Stimulated activated CD8-positive, alpha-beta memory T cell treated with anti-CD3 and anti-CD28 coated beads, Interleukin-15, amount 100 ng/mL, for 1 hour (primary cell): ENCODE data around the gene RAPH1.
"Not testable (repeated sequence)": the region's sequence is repeated elsewhere in the genome, so short reads cannot be mapped to it uniquely, and the experiment has no call there.

Source experiments
- DNase-seq: peaks from one replicate; pipeline ENCODE4 v3.0.0-alpha.2; 2020; ENCODE audit warnings: low read depth

RAPH1 gene

GRCh38 chr2:203429643-203430042, 105.5 kb downstream of the RAPH1 start:
- DNase-seq, result not testable (repeated sequence)

GRCh38 chr2:203427061-203427460, 108.0 kb downstream of the RAPH1 start:
- no peak for DNase-seq

GRCh38 chr2:203418271-203418670, 116.8 kb downstream of the RAPH1 start:
- no peak for DNase-seq

- DNase-seq, result no peak
These were observed 121.3 kb downstream of the RAPH1 start for GRCh38 chr2:203413796-203414195.

- DNase-seq, result no peak
These were observed 122.4 kb downstream of the RAPH1 start for GRCh38 chr2:203412546-203413331.

GRCh38 chr2:203407496-203407895, 127.6 kb downstream of the RAPH1 start:
- DNase-seq, result no peak

GRCh38 chr2:203404996-203405395, 130.1 kb downstream of the RAPH1 start:
- no peak for DNase-seq

- DNase-seq, result no peak
These were observed 134.1 kb downstream of the RAPH1 start for GRCh38 chr2:203400805-203401585.

- no peak for DNase-seq
These were observed 136.1 kb downstream of the RAPH1 start for GRCh38 chr2:203399031-203399430.

- no peak for DNase-seq
These were observed 138.4 kb downstream of the RAPH1 start for GRCh38 chr2:203396667-203397066.

GRCh38 chr2:203395858-203396257, 139.2 kb downstream of the RAPH1 start:
- DNase-seq, result no peak

- DNase-seq, result no peak
These were observed 140.4 kb downstream of the RAPH1 start for GRCh38 chr2:203394519-203395227.

GRCh38 chr2:203388153-203388552, 146.9 kb downstream of the RAPH1 start:
- DNase-seq, result not testable (repeated sequence)

GRCh38 chr2:203383038-203383437, 152.1 kb downstream of the RAPH1 start:
- DNase-seq, result no peak

GRCh38 chr2:203379156-203379555, 155.9 kb downstream of the RAPH1 start:
- no peak for DNase-seq

GRCh38 chr2:203376173-203376572, 158.9 kb downstream of the RAPH1 start:
- no peak for DNase-seq

GRCh38 chr2:203372706-203373105, 162.4 kb downstream of the RAPH1 start:
- not testable (repeated sequence) for DNase-seq

GRCh38 chr2:203366639-203367466, 168.2 kb downstream of the RAPH1 start:
- no peak for DNase-seq

GRCh38 chr2:203361922-203362321, 173.2 kb downstream of the RAPH1 start:
- no peak for DNase-seq

- no peak for DNase-seq
These were observed 173.6 kb downstream of the RAPH1 start for GRCh38 chr2:203361495-203361894.

- DNase-seq, result no peak
These were observed 174.2 kb downstream of the RAPH1 start for GRCh38 chr2:203360833-203361430.
